Upper lobe of right lung (tissue), 1 donor: ENCODE results near the gene NEU3. TPM values are rescaled to one million over a fixed set of nuclear protein-coding genes. Genes with fewer than 3 reads are reported as not detected.
"Not testable (repeated sequence)": the region's sequence is repeated elsewhere in the genome, so short reads cannot be mapped to it uniquely, and the experiment has no call there.

Experiments used
- ATAC-seq: fragments of 200-7000 bp; cut with Tn5 transposase; one replicate; pipeline ENCODE4 v1.9.1; 2020; ENCODE audit warnings: mild to moderate bottlenecking, moderate library complexity
- DNase-seq: peaks from one replicate; pipeline ENCODE4 v3.0.0-alpha.2; 2020
- H3K27ac ChIP-seq: fragments of 200-600 bp; one replicate; pipeline ENCODE4 v1.8.0; 2022
- H3K27me3 ChIP-seq: fragments of 200-600 bp; one replicate; pipeline ENCODE4 v1.8.0; 2022; ENCODE audit warnings: mild to moderate bottlenecking
- H3K36me3 ChIP-seq: fragments of 200-600 bp; one replicate; pipeline ENCODE4 v1.8.0; 2022
- H3K4me1 ChIP-seq: fragments of 200-600 bp; one replicate; pipeline ENCODE4 v1.8.0; 2022
- H3K4me3 ChIP-seq: fragments of 200-600 bp; one replicate; pipeline ENCODE4 v1.8.0; 2022; ENCODE audit warnings: mild to moderate bottlenecking
- H3K9me3 ChIP-seq: fragments of 200-600 bp; one replicate; pipeline ENCODE4 v1.8.0; 2022
- intact Hi-C: fragments of 100-400 bp; cut with DNase I; formaldehyde crosslinking; loops from one replicate; pipeline ENCODE4 v1.11.0; 2022
- total RNA-seq: library from RNA; stranded (reverse); fragmentation: NEBNext Ultra II Directional; extraction: Animal tissue kit (Norgen Biotek cat#: 25700); gene quantifications from one replicate; pipeline ENCODE4 v1.2.1, GENCODE V29; 2021
- TF ChIP-seq, protein P1 (sequence below): fragments of 200-600 bp; IDR thresholded peaks from one replicate; pipeline ENCODE4 v1.8.0; 2022; ENCODE audit warnings: antibody characterized with exemption
- donor health status: DM: no; HTN: yes; CAD: no; lungs with severe emphysema.

The NEU3 gene
- total RNA-seq, 1 donor from 2014 or later: 9.6 TPM

DNA sequence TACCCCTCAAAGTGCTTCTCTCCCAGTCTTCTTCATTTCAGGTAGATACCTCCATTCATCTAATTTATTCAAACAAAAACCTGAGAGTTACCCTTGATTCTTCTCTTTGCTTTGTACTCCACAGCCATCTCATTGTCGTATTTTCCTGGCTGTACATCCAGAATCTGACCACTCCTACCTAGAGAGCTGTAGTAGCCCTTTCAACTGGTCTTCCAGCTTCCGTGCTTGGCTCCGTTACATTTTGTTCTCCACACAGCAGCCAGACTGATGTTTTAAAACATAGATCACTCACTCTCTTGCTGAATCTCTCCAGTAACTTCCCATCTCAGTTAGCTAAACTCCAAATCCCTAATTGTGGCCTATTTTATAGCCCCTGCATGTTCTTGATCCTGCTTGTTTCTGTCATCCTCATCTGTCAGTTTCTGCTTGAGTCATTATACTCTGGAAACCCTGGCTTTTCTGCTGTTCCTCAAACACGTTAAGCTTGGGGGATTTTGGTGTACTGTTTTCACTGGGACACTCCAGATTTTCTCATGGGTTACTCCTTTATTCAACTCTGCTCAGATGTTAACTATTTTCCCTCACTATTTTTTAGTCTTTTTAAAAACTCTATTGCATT lies 32.2 kb upstream of the NEU3 start:
- H3K27ac ChIP-seq: no peak overlapping the region
- intact Hi-C loops: no loop called here
- H3K4me1 ChIP-seq: peaks cover 23% of the 10 kb centered on the region

GRCh38 chr11:74957937-74958629 lies 30.6 kb upstream of the NEU3 start:
- DNase-seq (no peak), ATAC-seq (no peak)
- no peak overlapping the region for H3K27ac ChIP-seq
- no peaks in the 10 kb centered on the region for H3K9me3 ChIP-seq
- peaks cover 22% of the 10 kb centered on the region for H3K4me1 ChIP-seq
- TF ChIP-seq, protein P1, sequence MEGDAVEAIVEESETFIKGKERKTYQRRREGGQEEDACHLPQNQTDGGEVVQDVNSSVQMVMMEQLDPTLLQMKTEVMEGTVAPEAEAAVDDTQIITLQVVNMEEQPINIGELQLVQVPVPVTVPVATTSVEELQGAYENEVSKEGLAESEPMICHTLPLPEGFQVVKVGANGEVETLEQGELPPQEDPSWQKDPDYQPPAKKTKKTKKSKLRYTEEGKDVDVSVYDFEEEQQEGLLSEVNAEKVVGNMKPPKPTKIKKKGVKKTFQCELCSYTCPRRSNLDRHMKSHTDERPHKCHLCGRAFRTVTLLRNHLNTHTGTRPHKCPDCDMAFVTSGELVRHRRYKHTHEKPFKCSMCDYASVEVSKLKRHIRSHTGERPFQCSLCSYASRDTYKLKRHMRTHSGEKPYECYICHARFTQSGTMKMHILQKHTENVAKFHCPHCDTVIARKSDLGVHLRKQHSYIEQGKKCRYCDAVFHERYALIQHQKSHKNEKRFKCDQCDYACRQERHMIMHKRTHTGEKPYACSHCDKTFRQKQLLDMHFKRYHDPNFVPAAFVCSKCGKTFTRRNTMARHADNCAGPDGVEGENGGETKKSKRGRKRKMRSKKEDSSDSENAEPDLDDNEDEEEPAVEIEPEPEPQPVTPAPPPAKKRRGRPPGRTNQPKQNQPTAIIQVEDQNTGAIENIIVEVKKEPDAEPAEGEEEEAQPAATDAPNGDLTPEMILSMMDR: no peak
- H3K36me3 ChIP-seq: peaks cover 10% of the 10 kb centered on the region
- no peak overlapping the region for H3K4me3 ChIP-seq
- no peaks in the 10 kb centered on the region for H3K27me3 ChIP-seq
- intact Hi-C loops: no loop called here

More for the DNA sequence above, 32.2 kb upstream of the NEU3 start:
- no peaks in the 10 kb centered on the region for H3K27me3 ChIP-seq
- TF ChIP-seq, protein P1: no peak
- DNase-seq (no peak), ATAC-seq (no peak)
- no peaks in the 10 kb centered on the region for H3K9me3 ChIP-seq
- peaks cover 10% of the 10 kb centered on the region for H3K36me3 ChIP-seq
- no peak overlapping the region for H3K4me3 ChIP-seq

GRCh38 chr11:74960128-74960527 lies 28.6 kb upstream of the NEU3 start:
- H3K27me3 ChIP-seq, DNase-seq, ATAC-seq, H3K27ac ChIP-seq, intact Hi-C loops, H3K9me3 ChIP-seq, H3K4me3 ChIP-seq: not testable (repeated sequence)
- Histone ChIP-seq H3K36me3 (peaks cover 10% of the 10 kb centered on the region), H3K4me1 (peaks cover 25% of the 10 kb centered on the region)

GRCh38 chr11:74966651-74967050 lies 22.1 kb upstream of the NEU3 start:
- no peak overlapping the region for H3K27ac ChIP-seq
- peaks cover 4% of the 10 kb centered on the region for H3K4me1 ChIP-seq
- peaks cover 61% of the 10 kb centered on the region for H3K36me3 ChIP-seq
- ATAC-seq (no peak), DNase-seq (no peak)
- TF ChIP-seq, protein P1: no peak
- intact Hi-C loops: no loop called here
- H3K9me3 ChIP-seq: no peaks in the 10 kb centered on the region
- H3K4me3 ChIP-seq: no peak overlapping the region
- no peaks in the 10 kb centered on the region for H3K27me3 ChIP-seq

- Histone ChIP-seq H3K4me1 (no peaks in the 10 kb centered on the region), H3K27me3 (no peaks in the 10 kb centered on the region), H3K27ac (no peak overlapping the region), H3K9me3 (no peaks in the 10 kb centered on the region), H3K4me3 (no peak overlapping the region), H3K36me3 (peaks cover 98% of the 10 kb centered on the region)
- DNase-seq (no peak), ATAC-seq (no peak)
- TF ChIP-seq, protein P1: no peak
- intact Hi-C loops: no loop called here
Measured at GRCh38 chr11:74970852-74971395, 17.8 kb upstream of the NEU3 start.

DNA sequence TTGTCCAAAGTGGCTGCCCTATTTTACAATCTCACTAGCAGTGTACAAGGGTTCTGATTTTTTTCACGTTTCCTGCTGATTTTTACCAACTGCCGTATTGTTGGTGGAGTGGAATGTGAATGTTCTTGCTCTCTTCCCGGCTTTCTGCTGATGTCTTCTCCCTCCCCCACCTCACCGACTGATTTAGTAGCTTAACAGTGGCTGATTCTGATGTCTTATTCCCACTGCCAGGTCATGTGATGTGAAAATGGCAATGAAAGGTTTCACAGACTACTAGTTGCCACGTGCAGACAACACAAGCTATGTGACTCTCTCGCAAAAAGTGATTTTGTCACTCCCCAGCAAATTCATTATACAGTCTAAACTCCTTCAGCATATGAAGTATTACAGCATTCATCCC lies 17.3 kb upstream of the NEU3 start:
- no peak for ATAC-seq
- H3K36me3 ChIP-seq: peaks cover 100% of the 10 kb centered on the region

More for the DNA sequence above, 17.3 kb upstream of the NEU3 start:
- no peak for DNase-seq
- H3K27me3 ChIP-seq: no peaks in the 10 kb centered on the region
- H3K4me3 ChIP-seq: no peak overlapping the region
- TF ChIP-seq, protein P1: no peak
- H3K27ac ChIP-seq: no peak overlapping the region
- H3K9me3 ChIP-seq: no peaks in the 10 kb centered on the region
- intact Hi-C loops: no loop called here
- no peaks in the 10 kb centered on the region for H3K4me1 ChIP-seq
